CD4-positive, alpha-beta T cell treated with Interleukin-4 for 1 hour (primary cell): ENCODE data around the gene TOP3B.

Experiments used
- DNase-seq, 2 donors: peaks; one replicate each; pipeline ENCODE4 v3.0.0-alpha.2; 2020 to 2022

TOP3B gene

GRCh38 chr22:22011964-22012363 is 29.4 kb upstream of the TOP3B start:
- no peak for DNase-seq

GRCh38 chr22:22010358-22010757 is 27.8 kb upstream of the TOP3B start:
- no peak for DNase-seq

GRCh38 chr22:22009661-22010060 is 27.1 kb upstream of the TOP3B start:
- no peak for DNase-seq

- DNase-seq, result no peak
Observed at GRCh38 chr22:22006596-22006990, 24.0 kb upstream of the TOP3B start.

GRCh38 chr22:22005945-22006595 is 23.5 kb upstream of the TOP3B start:
- no peak for DNase-seq

- DNase-seq, result no peak
Observed at GRCh38 chr22:22003233-22003632, 20.6 kb upstream of the TOP3B start.

- DNase-seq, result no peak
Observed at GRCh38 chr22:22002526-22003055, 20.0 kb upstream of the TOP3B start.

GRCh38 chr22:22001664-22002525 is 19.3 kb upstream of the TOP3B start:
- DNase-seq, result no peak

- DNase-seq, result no peak
Observed at GRCh38 chr22:21998595-21999247, 16.1 kb upstream of the TOP3B start.

- no peak for DNase-seq
Observed at GRCh38 chr22:21996175-21996720, 13.7 kb upstream of the TOP3B start.

- DNase-seq, result no peak
Observed at GRCh38 chr22:21995660-21996059, 13.1 kb upstream of the TOP3B start.

- no peak for DNase-seq
Observed at GRCh38 chr22:21994881-21995444, 12.4 kb upstream of the TOP3B start.

GRCh38 chr22:21992593-21993237 is 10.1 kb upstream of the TOP3B start:
- DNase-seq, result no peak

- DNase-seq, result no peak
Observed at GRCh38 chr22:21991774-21992173, 9.2 kb upstream of the TOP3B start.

- DNase-seq, result no peak
Observed at GRCh38 chr22:21991304-21991596, 8.7 kb upstream of the TOP3B start.

- DNase-seq, result no peak
Observed at GRCh38 chr22:21990445-21991303, 8.1 kb upstream of the TOP3B start.

GRCh38 chr22:21989049-21989448 is 6.5 kb upstream of the TOP3B start:
- DNase-seq, result no peak

GRCh38 chr22:21985214-21985613 is 2.6 kb upstream of the TOP3B start:
- no peak for DNase-seq

- DNase-seq, result no peak
Observed at GRCh38 chr22:21984793-21985192, 2.2 kb upstream of the TOP3B start.

- no peak for DNase-seq
Observed at GRCh38 chr22:21981874-21982273, 713 bp downstream of the TOP3B start.

- no peak for DNase-seq
Observed at GRCh38 chr22:21980547-21980946, 2.0 kb downstream of the TOP3B start.
